T-helper 17 cell (primary cell): ENCODE results near the gene MAP4K4. TPM values are rescaled to one million over a fixed set of nuclear protein-coding genes. Genes with fewer than 3 reads are reported as not detected.

ENCODE experiments used
- ATAC-seq: fragments of 150-1000 bp; cut with Tn5 transposase; 2 replicates; pipeline ENCODE4 v1.10.0; 2021; ENCODE audit warnings: mild to moderate bottlenecking, moderate library complexity
- DNase-seq, 3 donors: peaks; one replicate each; pipeline versions ENCODE4 v3.0.0 to v3.0.0-alpha.2; 2020 to 2021
- H3K9me3 ChIP-seq: one replicate; pipeline ENCODE4 v1.7.0; 2013; ENCODE audit warnings: low read length, mild to moderate bottlenecking; ENCODE audit not compliant: control insufficient read depth, poor library complexity, severe bottlenecking
- H3K27ac Mint-ChIP-seq: one replicate; pipeline ENCODE4 v1.8.0; 2022; ENCODE audit warnings: mild to moderate bottlenecking, moderate library complexity, mixed read lengths
- H3K27me3 Mint-ChIP-seq: one replicate; pipeline ENCODE4 v1.8.0; 2022; ENCODE audit warnings: mixed read lengths
- H3K36me3 Mint-ChIP-seq: one replicate; pipeline ENCODE4 v1.8.0; 2022; ENCODE audit warnings: low read depth, mixed read lengths
- H3K4me1 Mint-ChIP-seq: one replicate; pipeline ENCODE4 v1.8.0; 2022; ENCODE audit warnings: mild to moderate bottlenecking, mixed read lengths
- H3K4me3 Mint-ChIP-seq: one replicate; pipeline ENCODE4 v1.8.0; 2022; ENCODE audit warnings: mild to moderate bottlenecking, moderate library complexity, mixed read lengths
- total RNA-seq, 4 donors: library from RNA in 2 of 4; stranded (reverse) in 2 of 4; gene quantifications; one replicate each; pipeline ENCODE4 v1.2.3 and lab custom pipeline; 2022 to 2026

The MAP4K4 gene
- total RNA-seq, 2 donors from 2014 or later: 98.1 to 102 TPM

GRCh38 chr2:101733257-101733993 is 35.9 kb downstream of the MAP4K4 start:
- H3K4me3 Mint-ChIP-seq: no peak overlapping the region
- peaks cover 64% of the 10 kb centered on the region for H3K4me1 Mint-ChIP-seq
- ATAC-seq: no peak
- H3K9me3 ChIP-seq: no peaks in the 10 kb centered on the region
- H3K36me3 Mint-ChIP-seq: no peaks in the 10 kb centered on the region
- DNase-seq: no peak
- no peaks in the 10 kb centered on the region for H3K27me3 Mint-ChIP-seq
- peak overlapping the region; percentile 49 for H3K27ac Mint-ChIP-seq

- no peak for ATAC-seq
- DNase-seq: no peak
- Mint-ChIP-seq H3K27ac (peak overlapping the region; percentile 91), H3K4me1 (peaks cover 59% of the 10 kb centered on the region), H3K4me3 (no peak overlapping the region), H3K36me3 (no peaks in the 10 kb centered on the region), H3K27me3 (no peaks in the 10 kb centered on the region)
- no peaks in the 10 kb centered on the region for H3K9me3 ChIP-seq
These were observed 37.1 kb downstream of the MAP4K4 start for GRCh38 chr2:101734505-101735165.

- Mint-ChIP-seq H3K27ac (peak overlapping the region; percentile 91), H3K36me3 (no peaks in the 10 kb centered on the region), H3K4me3 (no peak overlapping the region), H3K4me1 (peaks cover 54% of the 10 kb centered on the region), H3K27me3 (no peaks in the 10 kb centered on the region)
- DNase-seq (no peak), ATAC-seq (no peak)
- H3K9me3 ChIP-seq: no peaks in the 10 kb centered on the region
These were observed 37.6 kb downstream of the MAP4K4 start for GRCh38 chr2:101735166-101735533.

GRCh38 chr2:101736233-101736632 is 38.7 kb downstream of the MAP4K4 start:
- peak overlapping the region; percentile 91 for H3K27ac Mint-ChIP-seq
- ATAC-seq: no peak
- no peak overlapping the region for H3K4me3 Mint-ChIP-seq
- H3K4me1 Mint-ChIP-seq: peaks cover 54% of the 10 kb centered on the region
- no peaks in the 10 kb centered on the region for H3K36me3 Mint-ChIP-seq
- no peaks in the 10 kb centered on the region for H3K27me3 Mint-ChIP-seq
- H3K9me3 ChIP-seq: no peaks in the 10 kb centered on the region
- no peak for DNase-seq

GRCh38 chr2:101736861-101737291 is 39.4 kb downstream of the MAP4K4 start:
- no peaks in the 10 kb centered on the region for H3K27me3 Mint-ChIP-seq
- H3K36me3 Mint-ChIP-seq: no peaks in the 10 kb centered on the region
- H3K4me3 Mint-ChIP-seq: peak overlapping the region; percentile 9
- H3K4me1 Mint-ChIP-seq: peaks cover 56% of the 10 kb centered on the region
- H3K9me3 ChIP-seq: no peaks in the 10 kb centered on the region
- H3K27ac Mint-ChIP-seq: peak overlapping the region; percentile 91
- no peak for DNase-seq
- ATAC-seq: peak; percentile 40

- DNase-seq (no peak), ATAC-seq (no peak)
- Mint-ChIP-seq H3K4me1 (peaks cover 60% of the 10 kb centered on the region), H3K27me3 (no peaks in the 10 kb centered on the region), H3K4me3 (no peak overlapping the region), H3K27ac (peak overlapping the region; percentile 24), H3K36me3 (no peaks in the 10 kb centered on the region)
- H3K9me3 ChIP-seq: no peaks in the 10 kb centered on the region
These were observed 40.2 kb downstream of the MAP4K4 start for GRCh38 chr2:101737478-101738255.

GRCh38 chr2:101738649-101739048 is 41.1 kb downstream of the MAP4K4 start:
- peaks cover 60% of the 10 kb centered on the region for H3K4me1 Mint-ChIP-seq

GRCh38 chr2:101740555-101740964 is 43.1 kb downstream of the MAP4K4 start:
- Mint-ChIP-seq H3K36me3 (no peaks in the 10 kb centered on the region), H3K4me3 (no peak overlapping the region), H3K27ac (peak overlapping the region; percentile 67), H3K27me3 (no peaks in the 10 kb centered on the region), H3K4me1 (peaks cover 62% of the 10 kb centered on the region)
- ATAC-seq (no peak), DNase-seq (no peak)
- H3K9me3 ChIP-seq: no peaks in the 10 kb centered on the region

More at GRCh38 chr2:101738649-101739048, 41.1 kb downstream of the MAP4K4 start:
- no peaks in the 10 kb centered on the region for H3K9me3 ChIP-seq
- ATAC-seq: no peak
- Mint-ChIP-seq H3K27ac (no peak overlapping the region), H3K4me3 (no peak overlapping the region), H3K27me3 (no peaks in the 10 kb centered on the region), H3K36me3 (no peaks in the 10 kb centered on the region)
- no peak for DNase-seq

- Mint-ChIP-seq H3K27me3 (no peaks in the 10 kb centered on the region), H3K4me1 (peaks cover 61% of the 10 kb centered on the region), H3K27ac (peak overlapping the region; percentile 67), H3K36me3 (no peaks in the 10 kb centered on the region), H3K4me3 (no peak overlapping the region)
- DNase-seq (no peak), ATAC-seq (no peak)
- H3K9me3 ChIP-seq: no peaks in the 10 kb centered on the region
These were observed 44.4 kb downstream of the MAP4K4 start for GRCh38 chr2:101741775-101742520.

- peaks cover 63% of the 10 kb centered on the region for H3K4me1 Mint-ChIP-seq
These were observed 45.0 kb downstream of the MAP4K4 start for GRCh38 chr2:101742547-101742946.

GRCh38 chr2:101743288-101743687 is 45.8 kb downstream of the MAP4K4 start:
- DNase-seq: no peak
- Mint-ChIP-seq H3K4me3 (peak overlapping the region; percentile 69), H3K27me3 (no peaks in the 10 kb centered on the region), H3K4me1 (peaks cover 58% of the 10 kb centered on the region), H3K36me3 (no peaks in the 10 kb centered on the region), H3K27ac (peak overlapping the region; percentile 67)
- no peaks in the 10 kb centered on the region for H3K9me3 ChIP-seq
- ATAC-seq: peak; percentile 25

More at GRCh38 chr2:101742547-101742946, 45.0 kb downstream of the MAP4K4 start:
- no peaks in the 10 kb centered on the region for H3K27me3 Mint-ChIP-seq
- ATAC-seq (no peak), DNase-seq (no peak)
- no peaks in the 10 kb centered on the region for H3K9me3 ChIP-seq
- no peaks in the 10 kb centered on the region for H3K36me3 Mint-ChIP-seq
- peak overlapping the region; percentile 67 for H3K27ac Mint-ChIP-seq
- H3K4me3 Mint-ChIP-seq: no peak overlapping the region

GRCh38 chr2:101744832-101745231 is 47.3 kb downstream of the MAP4K4 start:
- DNase-seq: no peak

More at GRCh38 chr2:101744832-101745231, 47.3 kb downstream of the MAP4K4 start:
- no peak for ATAC-seq
- no peak overlapping the region for H3K4me3 Mint-ChIP-seq
- peaks cover 52% of the 10 kb centered on the region for H3K4me1 Mint-ChIP-seq
- H3K27me3 Mint-ChIP-seq: no peaks in the 10 kb centered on the region
- H3K36me3 Mint-ChIP-seq: no peaks in the 10 kb centered on the region
- peak overlapping the region; percentile 67 for H3K27ac Mint-ChIP-seq
- H3K9me3 ChIP-seq: no peaks in the 10 kb centered on the region
